GM18907 (cell line): ENCODE results near the gene NRCAM.

Experiments used
- ATAC-seq: cut with Tn5 transposase; IDR thresholded peaks from one replicate; pipeline ENCODE4 v1.9.1; 2021; ENCODE audit warnings: mild to moderate bottlenecking, moderate library complexity; ENCODE audit not compliant: unreplicated experiment

Gene NRCAM

GRCh38 chr7:108313086-108313485, 143.2 kb downstream of the NRCAM start:
- no peak for ATAC-seq

GRCh38 chr7:108311446-108312168, 144.6 kb downstream of the NRCAM start:
- peak; percentile 64 for ATAC-seq

DNA sequence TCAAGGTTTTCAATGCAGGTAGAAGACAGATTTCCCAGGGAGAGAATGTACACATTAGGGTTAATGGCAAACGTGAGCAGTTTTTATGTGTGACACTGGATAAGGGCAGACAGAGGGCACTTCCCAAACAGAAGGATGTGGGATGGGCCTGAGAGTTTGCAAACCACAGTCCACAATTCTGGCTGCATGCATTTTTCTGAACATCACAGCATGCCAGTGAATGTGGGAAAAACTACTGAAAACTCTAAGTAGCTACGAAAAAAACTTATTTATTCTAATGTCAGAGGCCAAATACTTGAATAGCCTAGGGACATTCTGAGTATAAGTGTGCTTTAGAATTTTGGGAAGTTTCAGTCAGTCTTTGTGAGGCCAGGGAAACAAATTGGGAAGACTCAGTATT, 145.9 kb downstream of the NRCAM start:
- no peak for ATAC-seq

DNA sequence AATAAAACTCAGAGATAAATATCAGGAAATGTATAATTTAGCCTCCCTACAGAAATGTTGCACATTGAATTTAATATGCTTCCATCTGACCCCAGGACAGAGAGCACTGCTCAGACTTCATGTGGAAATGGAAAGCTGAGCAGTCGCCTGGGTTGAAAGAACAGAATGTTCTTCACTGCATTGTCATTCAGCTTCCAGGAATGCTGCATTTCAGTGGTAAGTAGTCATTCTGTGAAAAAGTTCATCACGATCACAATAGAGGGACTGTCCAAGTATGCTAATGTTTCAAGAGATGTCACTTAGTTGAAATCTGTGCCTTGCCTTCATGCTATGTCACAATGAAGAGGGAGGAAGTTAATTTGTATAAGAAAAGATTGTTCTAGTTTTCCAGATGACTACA, 147.3 kb downstream of the NRCAM start:
- ATAC-seq: peak; percentile 62

GRCh38 chr7:108308276-108308675, 148.0 kb downstream of the NRCAM start:
- ATAC-seq: no peak

DNA sequence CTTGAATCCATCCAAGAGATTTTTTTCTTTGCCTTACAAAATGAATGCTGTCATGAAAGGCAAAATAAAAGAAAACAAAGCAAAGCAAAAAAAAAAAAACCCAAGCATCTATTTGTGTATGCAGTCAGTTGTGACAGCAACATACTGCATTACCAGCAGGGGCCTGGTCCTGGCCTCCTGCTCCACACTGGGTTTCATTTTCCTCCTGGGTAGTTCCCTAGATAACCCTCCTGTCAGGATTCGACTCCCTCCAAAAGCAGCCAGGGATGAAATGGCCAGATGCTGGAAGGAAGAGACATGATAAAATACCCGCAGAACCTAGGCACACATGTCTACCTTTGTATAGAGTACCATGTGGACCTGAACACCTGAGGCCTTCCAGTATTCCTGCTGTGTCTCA, 148.6 kb downstream of the NRCAM start:
- no peak for ATAC-seq

DNA sequence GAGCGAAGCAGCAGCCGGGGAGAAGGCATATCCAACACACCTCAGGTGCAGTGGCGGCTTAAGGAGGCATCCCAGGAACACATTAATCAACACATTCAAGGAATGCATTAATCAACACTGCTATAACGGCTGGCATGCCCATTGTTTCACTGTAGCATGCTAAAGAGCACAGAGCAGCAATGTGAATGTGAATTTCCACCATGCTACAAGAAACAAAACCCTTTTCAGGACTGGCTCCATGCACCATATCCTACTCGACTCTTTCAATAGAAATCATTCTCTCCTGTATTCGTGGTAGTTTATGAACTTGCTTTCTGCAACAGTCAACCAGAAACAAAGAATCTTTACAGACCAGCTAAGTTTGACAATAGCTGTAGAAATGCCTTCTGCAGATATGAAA, 149.0 kb downstream of the NRCAM start:
- ATAC-seq: no peak

GRCh38 chr7:108303332-108303731, 152.9 kb downstream of the NRCAM start:
- no peak for ATAC-seq

DNA sequence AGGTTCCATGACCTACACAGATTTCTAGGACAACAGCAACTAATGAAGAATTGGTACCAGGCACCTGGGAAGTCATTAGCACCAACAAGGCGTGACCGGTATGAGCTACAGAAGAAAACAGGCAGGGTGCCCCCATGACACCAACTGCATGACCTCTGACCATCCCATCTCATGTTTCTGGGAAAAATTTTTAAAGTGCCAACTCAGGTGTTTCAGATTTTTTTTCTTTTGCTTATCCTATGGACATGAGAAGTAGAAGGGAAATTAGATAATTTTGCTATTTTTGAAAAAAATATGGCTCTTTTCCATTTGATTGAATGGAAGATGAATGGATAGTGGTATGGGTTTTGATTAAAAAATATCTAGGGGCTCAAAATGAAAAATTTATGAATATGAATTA, 154.8 kb downstream of the NRCAM start:
- no peak for ATAC-seq

DNA sequence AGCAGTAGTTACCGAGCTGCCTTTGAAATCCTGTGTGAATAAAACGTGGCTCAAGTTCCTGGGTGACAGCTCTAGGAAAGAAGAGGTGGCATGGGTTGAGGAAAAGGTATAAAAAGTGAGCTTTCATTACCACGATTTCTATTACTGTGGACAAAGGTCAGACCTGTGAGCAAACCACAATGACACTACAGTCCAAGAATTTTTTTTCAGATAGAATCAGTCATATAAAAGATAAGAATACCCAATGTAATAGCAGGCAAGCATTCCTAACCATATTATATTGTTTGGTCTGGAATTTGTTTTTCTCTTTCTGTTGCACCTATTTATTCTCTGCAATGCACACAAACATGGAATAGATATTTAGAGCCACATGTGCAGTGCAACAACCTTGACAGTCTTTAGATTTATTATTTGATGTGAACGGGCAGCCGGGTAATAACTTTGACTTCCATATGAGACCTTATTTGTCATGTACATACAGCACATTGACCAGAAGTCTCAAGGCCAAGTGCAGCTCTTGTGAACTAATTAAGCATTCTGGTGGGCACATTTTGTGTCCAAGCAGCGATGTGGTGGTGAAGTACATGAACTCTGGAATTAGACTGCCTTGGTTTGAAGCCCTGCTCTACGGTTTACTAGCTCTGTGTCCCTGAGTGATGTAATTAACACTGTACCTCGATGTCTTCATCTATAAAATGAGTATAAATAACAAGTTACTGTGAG, 156.8 kb downstream of the NRCAM start:
- ATAC-seq: no peak

GRCh38 chr7:108296911-108297310, 159.3 kb downstream of the NRCAM start:
- ATAC-seq: no peak

GRCh38 chr7:108294595-108294994, 161.6 kb downstream of the NRCAM start:
- ATAC-seq: peak; percentile 99

- ATAC-seq: no peak
Measured at GRCh38 chr7:108293149-108293612, 163.1 kb downstream of the NRCAM start.

DNA sequence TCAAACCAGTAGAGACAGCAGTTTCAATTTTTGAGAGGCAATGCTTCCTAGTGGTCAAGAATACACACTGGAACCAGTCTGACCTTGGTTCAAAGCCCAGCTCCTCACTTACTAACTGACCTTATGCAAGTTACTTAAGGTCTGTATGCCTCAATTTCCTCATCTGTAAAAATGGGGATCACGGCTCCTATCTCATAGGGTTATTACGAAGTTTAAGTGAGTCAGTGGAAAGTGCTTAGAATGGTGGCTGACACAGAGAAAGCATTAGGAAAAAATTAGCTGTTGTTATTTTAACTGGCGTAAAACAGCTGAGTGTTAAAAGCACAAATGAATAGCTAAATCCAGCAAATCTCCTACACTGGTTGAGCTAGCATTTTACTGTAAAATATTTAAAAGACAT, 163.7 kb downstream of the NRCAM start:
- no peak for ATAC-seq

GRCh38 chr7:108291791-108292440, 164.3 kb downstream of the NRCAM start:
- no peak for ATAC-seq

GRCh38 chr7:108291152-108291508, 165.1 kb downstream of the NRCAM start:
- no peak for ATAC-seq

- ATAC-seq: no peak
Measured at GRCh38 chr7:108290459-108291151, 165.6 kb downstream of the NRCAM start.

GRCh38 chr7:108289852-108290251, 166.4 kb downstream of the NRCAM start:
- no peak for ATAC-seq

GRCh38 chr7:108287857-108288256, 168.4 kb downstream of the NRCAM start:
- no peak for ATAC-seq

DNA sequence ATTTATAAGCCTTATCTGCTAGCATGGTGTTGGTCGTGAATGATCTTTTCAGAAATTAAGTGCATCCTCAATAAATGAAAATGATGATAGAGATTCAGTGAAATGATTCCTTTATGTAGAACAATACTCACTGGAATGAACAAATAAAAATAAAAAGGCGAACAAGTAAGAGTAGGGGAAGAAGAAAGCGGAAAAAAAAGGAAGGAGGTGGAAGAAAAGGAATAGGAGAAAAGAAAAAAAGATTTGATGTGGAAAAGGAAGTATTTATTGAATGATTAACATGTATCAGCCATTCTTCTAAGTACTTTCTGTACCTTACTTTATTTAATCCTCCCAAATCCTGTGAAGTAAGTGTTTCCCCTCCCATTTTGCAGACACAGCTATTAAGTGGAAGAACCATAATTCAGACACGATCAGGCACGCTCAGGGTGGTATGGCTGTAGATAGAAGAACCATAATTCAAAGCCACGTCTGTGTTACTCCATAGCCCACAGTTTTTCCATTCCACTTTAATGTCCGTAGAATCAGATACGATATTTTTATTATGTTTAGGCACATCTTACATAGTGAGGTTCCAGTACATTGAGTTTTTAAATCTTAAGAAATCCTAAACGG, 169.8 kb downstream of the NRCAM start:
- no peak for ATAC-seq

DNA sequence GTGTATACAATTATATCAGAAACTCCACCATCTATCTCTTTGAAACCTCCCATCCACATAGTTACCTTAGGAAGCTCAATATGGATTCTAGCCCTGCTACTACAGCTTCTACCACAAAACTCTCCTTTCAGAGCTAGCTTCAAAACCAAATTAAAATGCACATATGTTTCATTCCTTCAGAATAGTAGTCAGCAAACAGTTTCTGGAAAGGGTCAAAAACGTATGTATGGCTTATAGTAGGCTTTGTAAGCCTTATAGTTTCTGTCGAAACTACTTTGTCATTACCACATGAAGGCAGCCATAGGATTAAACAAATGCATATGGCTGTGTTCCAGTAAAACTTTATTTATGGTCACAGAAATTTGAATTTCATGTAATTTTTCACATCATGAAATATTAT, 170.5 kb downstream of the NRCAM start:
- ATAC-seq: no peak
